Epithelial cell of proximal tubule (primary cell): ENCODE results near the gene SORCS1. TPM values are rescaled to one million over a fixed set of nuclear protein-coding genes. Genes with fewer than 3 reads are reported as not detected.

Experiments used
- DNase-seq: peaks from one replicate; pipeline ENCODE4 v3.0.0-alpha.2; 2011; ENCODE audit warnings: low read depth
- H3K4me3 ChIP-seq: 2 replicates; pipeline ENCODE4 v1.5.1; 2011; ENCODE audit warnings: low read depth, mild to moderate bottlenecking, low read length
- CTCF ChIP-seq: conservative IDR thresholded peaks from 2 replicates; pipeline ENCODE4 v1.5.1; 2012; ENCODE audit warnings: low read depth, mild to moderate bottlenecking, low read length
- total RNA-seq: library from RNA; depleted of rRNA; stranded (reverse); fragments of >200 nt; gene quantifications from 2 replicates; pipeline ENCODE4 v1.2.3, GENCODE V29; 2015

SORCS1 gene
- total RNA-seq, 1 donor from 2014 or later: 0.06 TPM

- no peak for TF ChIP-seq CTCF
- no peak for DNase-seq
- no peak overlapping the region for H3K4me3 ChIP-seq
Measured at GRCh38 chr10:107122703-107123102, 41.8 kb downstream of the SORCS1 start.

- no peak overlapping the region for H3K4me3 ChIP-seq
- DNase-seq: no peak
- TF ChIP-seq CTCF: no peak
Measured at GRCh38 chr10:107118866-107119265, 45.6 kb downstream of the SORCS1 start.

- no peak for DNase-seq
- no peak overlapping the region for H3K4me3 ChIP-seq
- no peak for TF ChIP-seq CTCF
Measured at GRCh38 chr10:107104026-107104652, 60.4 kb downstream of the SORCS1 start.

- H3K4me3 ChIP-seq: no peak overlapping the region
- no peak for DNase-seq
- TF ChIP-seq CTCF: no peak
Measured at GRCh38 chr10:107103174-107104025, 61.1 kb downstream of the SORCS1 start.

- no peak for TF ChIP-seq CTCF
- DNase-seq: no peak
- no peak overlapping the region for H3K4me3 ChIP-seq
Measured at GRCh38 chr10:107098326-107098725, 66.2 kb downstream of the SORCS1 start.

- no peak for TF ChIP-seq CTCF
- DNase-seq: no peak
- H3K4me3 ChIP-seq: no peak overlapping the region
Measured at GRCh38 chr10:107094824-107095522, 69.5 kb downstream of the SORCS1 start.
